GM19468 (cell line): Measurements from ENCODE around the gene KNDC1.
"Not testable (repeated sequence)": the region's sequence is repeated elsewhere in the genome, so short reads cannot be mapped to it uniquely, and the experiment has no call there.

Experiments used
- ATAC-seq: cut with Tn5 transposase; IDR thresholded peaks from one replicate; pipeline ENCODE4 v1.9.1; 2021; ENCODE audit warnings: mild to moderate bottlenecking, moderate library complexity, moderate number of reproducible peaks; ENCODE audit not compliant: unreplicated experiment; ENCODE audit errors: extremely low read depth

Gene KNDC1

DNA sequence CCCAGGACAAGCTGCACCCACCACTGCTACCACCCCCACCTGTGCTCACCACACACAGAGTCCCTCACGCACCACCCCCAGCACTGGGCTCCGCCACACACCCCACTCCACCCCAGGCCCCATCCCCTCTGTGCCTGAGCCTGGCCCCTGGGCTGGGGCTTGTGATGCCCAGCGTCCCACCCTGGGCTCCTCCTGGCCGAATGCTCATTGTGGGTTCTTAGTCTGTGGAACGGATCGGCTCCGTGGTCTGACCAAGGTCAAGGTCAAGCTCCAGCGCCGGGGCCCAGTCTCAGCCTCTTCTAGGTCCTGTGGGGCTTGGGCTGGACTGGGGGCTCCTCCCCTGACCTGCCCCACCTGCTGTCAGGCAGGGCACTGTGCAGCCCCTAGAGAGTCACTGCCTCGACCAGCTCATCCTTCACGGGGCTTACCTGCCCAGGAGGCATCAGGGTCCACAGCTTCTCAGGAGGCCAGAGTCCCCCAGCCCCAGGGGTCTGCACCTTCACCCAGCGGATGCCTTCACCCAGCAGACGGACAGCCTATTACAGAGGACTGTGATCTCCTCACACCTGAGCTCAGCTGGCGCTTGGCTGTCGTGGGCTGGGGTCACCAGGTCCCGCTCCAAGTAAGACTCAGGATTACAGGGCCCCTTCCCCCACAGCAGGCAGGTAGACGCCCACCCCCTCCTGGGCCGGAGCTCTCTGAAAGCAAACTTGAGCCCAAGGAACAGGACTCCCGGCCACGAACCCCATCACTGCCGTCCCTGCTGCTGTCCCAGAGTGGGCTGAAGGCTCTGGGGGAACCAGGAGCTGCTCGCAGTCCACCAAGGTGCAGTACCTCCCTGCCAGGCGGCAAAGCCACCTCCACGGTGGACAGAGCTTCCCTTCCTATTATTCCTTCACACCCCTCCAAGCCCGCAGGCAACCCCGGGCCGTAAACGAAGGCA is 54.7 kb downstream of the KNDC1 start:
- ATAC-seq = no peak

DNA sequence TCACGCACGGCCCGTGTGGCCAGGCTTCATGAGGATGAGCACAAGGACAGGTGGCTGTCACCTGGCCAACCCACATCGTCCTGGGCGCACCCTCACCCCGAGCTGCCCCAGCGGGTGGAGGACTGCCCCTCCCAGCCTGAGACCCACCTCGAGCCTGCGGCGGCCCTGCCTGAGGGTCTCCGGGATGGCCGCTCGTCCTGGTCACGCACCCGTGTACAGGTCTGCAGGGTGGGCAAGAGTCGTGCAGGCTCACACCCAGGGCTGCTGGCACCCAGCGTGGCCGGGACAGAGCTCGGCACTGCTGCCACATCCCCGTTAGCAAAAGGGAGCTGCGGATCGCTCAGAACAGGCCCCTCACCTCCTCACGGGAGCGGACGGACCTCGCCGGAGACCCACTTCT is 55.6 kb downstream of the KNDC1 start:
- ATAC-seq = no peak

DNA sequence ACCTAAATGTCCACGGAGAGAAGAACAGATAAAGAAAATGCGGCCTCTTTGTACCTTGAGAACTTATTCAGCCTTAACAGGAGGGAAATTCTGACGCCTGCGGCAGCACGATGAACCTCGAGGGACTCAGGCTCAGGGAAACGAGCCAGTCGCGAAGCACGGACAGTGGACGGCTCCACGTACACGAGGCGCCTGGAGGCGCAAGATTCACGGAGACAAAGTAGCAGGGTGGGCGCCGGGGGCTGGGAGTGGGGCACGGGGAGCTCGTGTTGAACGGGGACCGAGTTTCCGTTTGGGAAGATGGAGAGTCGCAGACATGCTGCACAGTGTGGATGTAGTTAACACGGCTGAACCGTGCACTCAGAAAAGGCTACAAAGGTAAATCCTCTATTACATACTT is 56.8 kb downstream of the KNDC1 start:
- no peak for ATAC-seq

GRCh38 chr10:133217800-133218589 is 58.0 kb downstream of the KNDC1 start:
- ATAC-seq = no peak

GRCh38 chr10:133218891-133219290 is 58.9 kb downstream of the KNDC1 start:
- ATAC-seq = no peak

- no peak for ATAC-seq
Observed at GRCh38 chr10:133219782-133220181, 59.8 kb downstream of the KNDC1 start.

GRCh38 chr10:133221331-133221730 is 61.3 kb downstream of the KNDC1 start:
- no peak for ATAC-seq

DNA sequence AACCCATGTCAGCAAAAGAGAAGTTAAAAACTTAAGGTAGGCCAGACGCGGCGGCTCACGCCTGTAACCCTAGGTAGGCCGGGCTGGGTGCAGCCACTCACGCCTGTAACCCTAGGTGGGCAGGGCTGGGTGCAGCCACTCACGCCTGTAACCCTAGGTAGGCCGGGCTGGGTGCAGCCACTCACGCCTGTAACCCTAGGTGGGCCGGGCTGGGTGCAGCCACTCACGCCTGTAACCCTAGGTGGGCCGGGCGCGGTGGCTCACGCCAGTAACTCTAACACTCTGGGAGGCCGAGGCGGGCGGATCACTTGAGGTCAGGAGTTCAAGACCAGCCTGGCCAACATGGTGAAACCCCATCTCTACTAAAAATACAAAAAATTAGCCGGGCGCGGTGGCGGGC is 61.7 kb downstream of the KNDC1 start:
- not testable (repeated sequence) for ATAC-seq

- no peak for ATAC-seq
Observed at GRCh38 chr10:133224076-133224475, 64.1 kb downstream of the KNDC1 start.

- ATAC-seq = no peak
Observed at GRCh38 chr10:133224756-133225372, 64.8 kb downstream of the KNDC1 start.

DNA sequence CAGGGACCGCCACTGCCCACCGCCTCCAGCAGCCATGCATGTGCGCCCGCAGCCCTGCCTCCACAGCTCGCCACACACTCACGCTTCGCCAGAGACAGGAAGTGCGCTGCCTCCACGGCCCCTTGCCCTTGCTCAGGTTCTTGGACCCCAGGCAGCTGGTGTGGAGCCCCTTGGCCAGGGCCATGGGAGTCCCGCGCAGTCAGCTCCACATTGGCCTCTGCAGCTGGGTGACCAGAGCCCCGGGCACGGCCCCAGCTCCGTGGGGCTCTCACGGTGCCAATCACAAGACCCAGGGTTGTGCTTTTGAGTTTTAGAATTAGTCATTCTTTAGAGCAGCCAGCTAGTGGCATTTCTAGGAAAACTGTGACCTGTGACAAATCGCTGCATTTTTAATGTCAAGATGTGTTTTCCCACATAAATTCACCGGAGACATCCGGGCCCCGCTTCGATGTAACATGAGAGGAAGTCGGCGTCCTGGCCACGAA is 65.7 kb downstream of the KNDC1 start:
- no peak for ATAC-seq

- no peak for ATAC-seq
Observed at GRCh38 chr10:133226251-133226808, 66.3 kb downstream of the KNDC1 start.

GRCh38 chr10:133227256-133227655 is 67.2 kb downstream of the KNDC1 start:
- ATAC-seq = no peak

DNA sequence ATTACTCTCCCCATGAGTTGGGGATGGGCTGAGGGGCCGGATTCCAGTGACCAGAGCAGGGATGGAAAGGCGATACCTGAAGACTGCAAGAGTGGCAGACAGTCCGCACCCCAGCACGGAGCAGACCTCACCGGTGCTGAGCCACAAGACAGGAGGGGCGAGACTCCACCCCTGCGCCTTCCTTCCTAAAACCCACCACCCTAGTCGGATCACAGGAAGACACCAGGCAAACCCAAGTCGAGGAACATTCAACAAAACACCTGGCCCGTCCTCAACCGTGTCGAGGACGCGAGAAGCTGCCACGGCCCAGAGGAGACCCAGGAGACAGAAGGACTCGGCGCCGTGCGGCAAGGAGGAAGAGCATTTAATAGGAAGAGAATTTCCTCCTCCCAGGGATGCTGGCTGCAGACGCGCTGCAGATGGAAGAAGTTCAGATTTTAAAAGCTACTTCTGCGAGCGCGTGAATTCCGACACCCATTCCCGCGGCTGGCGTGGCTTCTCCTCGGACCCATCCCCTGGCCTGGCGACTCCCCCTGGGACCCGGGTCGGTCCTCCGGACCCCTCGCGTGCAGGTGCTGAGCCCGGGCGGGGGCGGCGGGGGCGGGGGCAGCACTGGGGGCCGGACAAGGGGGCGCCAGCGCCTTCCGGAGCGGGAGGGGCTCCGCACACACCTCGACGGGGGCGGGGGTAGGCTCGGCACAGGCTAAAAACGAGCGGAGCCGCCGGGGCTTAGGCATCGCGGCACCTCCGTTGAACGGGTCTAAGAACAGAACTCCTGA is 69.4 kb downstream of the KNDC1 start:
- ATAC-seq = no peak

GRCh38 chr10:133230044-133230361 is 70.0 kb downstream of the KNDC1 start, which contains the start of gene UTF1:
TSS of gene UTF1 (plus strand) at chr10:133230217. CDS start at chr10:133230289, 72 bp downstream.
- no peak for ATAC-seq

GRCh38 chr10:133230387-133231195 is 70.6 kb downstream of the KNDC1 start:
- no peak for ATAC-seq

- ATAC-seq = no peak
Observed at GRCh38 chr10:133231244-133231945, 71.4 kb downstream of the KNDC1 start.

GRCh38 chr10:133231946-133232574 is 72.0 kb downstream of the KNDC1 start:
- ATAC-seq = no peak
